Measurements from ENCODE around the gene SFRP4.

SFRP4 gene

GRCh38 chr7:37925620-37926019 lies 9.0 kb upstream of the SFRP4 start:
- no peak for DNase-seq (ENCODE audit: low read depth)

GRCh38 chr7:37924491-37925041 lies 7.9 kb upstream of the SFRP4 start:
- no peak for DNase-seq (ENCODE audit: low read depth)

- no peak for DNase-seq (ENCODE audit: low read depth)
These were observed 7.4 kb upstream of the SFRP4 start for GRCh38 chr7:37923996-37924395.

- no peak for DNase-seq (ENCODE audit: low read depth)
These were observed 5.3 kb upstream of the SFRP4 start for GRCh38 chr7:37921876-37922275.

- no peak for DNase-seq (ENCODE audit: low read depth)
These were observed 4.5 kb upstream of the SFRP4 start for GRCh38 chr7:37920849-37921805.

- no peak for DNase-seq (ENCODE audit: low read depth)
These were observed 3.8 kb upstream of the SFRP4 start, which contains the start of gene EPDR1 for GRCh38 chr7:37920305-37920848. TSS of gene EPDR1 (plus strand) at chr7:37920640. CDS start at chr7:37920940, 300 bp downstream.

GRCh38 chr7:37918526-37918925 lies 1.9 kb upstream of the SFRP4 start:
- no peak for DNase-seq (ENCODE audit: low read depth)

GRCh38 chr7:37916017-37916672 lies 472 bp downstream of the SFRP4 start:
- DNase-seq (ENCODE audit: low read depth) = no peak

GRCh38 chr7:37915438-37915837 lies 1.2 kb downstream of the SFRP4 start:
- no peak for DNase-seq (ENCODE audit: low read depth)

- DNase-seq (ENCODE audit: low read depth) = no peak
These were observed 3.9 kb downstream of the SFRP4 start for GRCh38 chr7:37912756-37913155.

- DNase-seq (ENCODE audit: low read depth) = no peak
These were observed 8.3 kb downstream of the SFRP4 start for GRCh38 chr7:37908221-37908788.

- no peak for DNase-seq (ENCODE audit: low read depth)
These were observed 14.6 kb downstream of the SFRP4 start for GRCh38 chr7:37901890-37902524.

GRCh38 chr7:37901236-37901827 lies 15.3 kb downstream of the SFRP4 start:
- DNase-seq (ENCODE audit: low read depth) = no peak

GRCh38 chr7:37899712-37900247 lies 16.8 kb downstream of the SFRP4 start:
- DNase-seq (ENCODE audit: low read depth) = no peak

- no peak for DNase-seq (ENCODE audit: low read depth)
These were observed 21.9 kb downstream of the SFRP4 start for GRCh38 chr7:37894671-37895070.

GRCh38 chr7:37893359-37893758 lies 23.3 kb downstream of the SFRP4 start:
- DNase-seq (ENCODE audit: low read depth) = no peak

- no peak for DNase-seq (ENCODE audit: low read depth)
These were observed 34.5 kb downstream of the SFRP4 start for GRCh38 chr7:37882086-37882485.
